ENCODE results near the gene IFITM2. TPM values are rescaled to one million over a fixed set of nuclear protein-coding genes. Genes with fewer than 3 reads are reported as not detected.

Gene IFITM2
- total and polyA plus RNA-seq, 2 donors (not counting 1 experiment from before 2014, with no cell fraction given), result 72.1 to 451 TPM

DNA sequence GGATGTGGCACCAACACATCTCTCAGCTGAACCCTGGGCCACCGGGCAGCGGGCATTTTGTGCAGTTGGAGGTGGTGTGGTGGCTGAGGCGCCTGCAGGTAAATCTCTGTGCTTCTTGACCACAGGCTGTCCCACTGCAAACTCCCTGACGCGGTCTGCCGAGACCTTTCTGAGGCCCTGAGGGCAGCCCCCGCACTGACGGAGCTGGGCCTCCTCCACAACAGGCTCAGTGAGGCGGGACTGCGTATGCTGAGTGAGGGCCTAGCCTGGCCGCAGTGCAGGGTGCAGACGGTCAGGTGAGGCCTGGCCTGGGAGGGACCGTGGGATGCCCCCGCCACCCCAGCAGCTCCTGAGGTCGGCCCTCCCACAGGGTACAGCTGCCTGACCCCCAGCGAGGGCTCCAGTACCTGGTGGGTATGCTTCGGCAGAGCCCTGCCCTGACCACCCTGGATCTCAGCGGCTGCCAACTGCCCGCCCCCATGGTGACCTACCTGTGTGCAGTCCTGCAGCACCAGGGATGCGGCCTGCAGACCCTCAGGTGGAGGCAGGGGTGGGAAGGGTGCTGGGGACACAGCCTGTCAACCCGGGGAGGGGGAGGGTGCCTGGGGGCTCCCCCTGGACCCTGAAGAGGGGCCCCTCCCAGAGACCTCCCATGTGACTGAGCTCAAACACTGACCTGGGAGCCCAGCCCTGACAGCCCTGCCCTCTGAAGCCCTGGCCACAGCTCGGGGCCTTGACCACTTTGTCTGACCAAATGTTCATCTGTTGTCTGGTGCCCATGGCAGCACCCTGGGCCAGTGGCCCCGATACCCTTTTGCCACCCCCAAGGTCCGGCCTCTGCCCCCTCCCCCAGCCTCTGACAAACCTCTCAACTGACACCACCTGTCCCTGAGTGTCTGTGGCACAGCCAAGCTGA, 23.3 kb upstream of the IFITM2 start:
- POLR2A ChIA-PET, result interaction anchor here (0.5 to 1.1 kb wide), 2 partner anchors 9 to 17 kb away, joined by 3 to 4 read pairs; no protein-coding TSS in a partner anchor
- CTCF ChIA-PET, result interaction anchor here (3.3 kb wide), 1 partner anchor 34 kb away, joined by 19 read pairs; no protein-coding TSS in a partner anchor
- peaks cover 0 to 57% (median 23%) of the 10 kb centered on the region in 4 experiments for H3K27me3 ChIP-seq (replicated peaks in 1 of 4; ENCODE audit: control extremely low read depth in 1 of 4, control insufficient read depth in 3 of 4, insufficient read depth in 4 of 4, low read length in 3 of 4)
- no peak overlapping the region for H3K27ac Mint-ChIP-seq
- no peaks in the 10 kb centered on the region for H3K36me3 ChIP-seq (replicated peaks in 1 of 2; ENCODE audit: control extremely low read depth in 1 of 2, control insufficient read depth in 1 of 2, extremely low read depth in 1 of 2, insufficient read depth in 2 of 2, low read length in 1 of 2)
- peaks cover 38% of the 10 kb centered on the region for H3K4me1 Mint-ChIP-seq
- no peak overlapping the region for H3K4me3 ChIP-seq (ENCODE audit: control extremely low read depth in 1 of 5, extremely low read depth in 1 of 5, insufficient read depth in 1 of 5, low read depth in 2 of 5, low read length in 4 of 5)
- no peak overlapping the region for H3K9ac ChIP-seq (ENCODE audit: low read length)
- peaks cover 0 to 18% (median 0%) of the 10 kb centered on the region in 3 donors for H3K9me3 ChIP-seq (ENCODE audit: control extremely low read depth in 1 of 3, control insufficient read depth in 2 of 3, insufficient read depth in 1 of 3, low read length in 2 of 3)
- no peak for ATAC-seq (ENCODE audit: low read depth)
- H3K4me1 ChIP-seq (ENCODE audit: control insufficient read depth in 2 of 2, insufficient read depth in 2 of 2, low read length in 2 of 2), result peaks cover 43 to 44% of the 10 kb centered on the region in 2 donors
- H3K79me2 ChIP-seq (ENCODE audit: control insufficient read depth, insufficient read depth, low read length), result peaks cover 8% of the 10 kb centered on the region
- no peak overlapping the region for H3K4me2 ChIP-seq (replicated peaks; ENCODE audit: low read depth, low read length, poor library complexity, severe bottlenecking)
- H3K27ac ChIP-seq (ENCODE audit: low read length in 2 of 2), result no peak overlapping the region
- no peaks in the 10 kb centered on the region for H3K9me3 Mint-ChIP-seq (ENCODE audit: insufficient read depth)
- no peak overlapping the region for H2AFZ ChIP-seq (ENCODE audit: insufficient read depth, low read depth, low read length, poor library complexity, severe bottlenecking)
- no peak for DNase-seq
- TF ChIP-seq EZH2 (IDR thresholded peaks at IDR 0.05; ENCODE audit: borderline replicate concordance, insufficient read depth, low read depth, low read length, poor library complexity, severe bottlenecking), result no peak
- TF ChIP-seq, protein P1, sequence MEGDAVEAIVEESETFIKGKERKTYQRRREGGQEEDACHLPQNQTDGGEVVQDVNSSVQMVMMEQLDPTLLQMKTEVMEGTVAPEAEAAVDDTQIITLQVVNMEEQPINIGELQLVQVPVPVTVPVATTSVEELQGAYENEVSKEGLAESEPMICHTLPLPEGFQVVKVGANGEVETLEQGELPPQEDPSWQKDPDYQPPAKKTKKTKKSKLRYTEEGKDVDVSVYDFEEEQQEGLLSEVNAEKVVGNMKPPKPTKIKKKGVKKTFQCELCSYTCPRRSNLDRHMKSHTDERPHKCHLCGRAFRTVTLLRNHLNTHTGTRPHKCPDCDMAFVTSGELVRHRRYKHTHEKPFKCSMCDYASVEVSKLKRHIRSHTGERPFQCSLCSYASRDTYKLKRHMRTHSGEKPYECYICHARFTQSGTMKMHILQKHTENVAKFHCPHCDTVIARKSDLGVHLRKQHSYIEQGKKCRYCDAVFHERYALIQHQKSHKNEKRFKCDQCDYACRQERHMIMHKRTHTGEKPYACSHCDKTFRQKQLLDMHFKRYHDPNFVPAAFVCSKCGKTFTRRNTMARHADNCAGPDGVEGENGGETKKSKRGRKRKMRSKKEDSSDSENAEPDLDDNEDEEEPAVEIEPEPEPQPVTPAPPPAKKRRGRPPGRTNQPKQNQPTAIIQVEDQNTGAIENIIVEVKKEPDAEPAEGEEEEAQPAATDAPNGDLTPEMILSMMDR (IDR thresholded peaks at IDR 0.05), result no peak
- WGBS (ENCODE audit: insufficient coverage), result 94% methylated on average over 23 of the region's 24 CpGs
- intact Hi-C loops (cut with micrococcal nuclease), result loop anchor here (5.0 kb wide), 1 partner anchor 47 kb away; the partner anchor contains the start of genes PSMD13 and SIRT3
- peaks cover 35% of the 10 kb centered on the region for H3K27me3 Mint-ChIP-seq
- H4K20me1 ChIP-seq (ENCODE audit: control insufficient read depth, insufficient read depth, low read length, poor library complexity, severe bottlenecking), result peaks cover 5% of the 10 kb centered on the region
- H3K4me3 Mint-ChIP-seq, result no peak overlapping the region

All from B cell (primary cell).